ENCODE measurements around the gene P3H2. TPM values are rescaled to one million over a fixed set of nuclear protein-coding genes. Genes with fewer than 3 reads are reported as not detected.

Gene P3H2
- total and polyA plus RNA-seq, 2 experiments from 2014 or later, result 8.2 to 24.2 TPM

DNA sequence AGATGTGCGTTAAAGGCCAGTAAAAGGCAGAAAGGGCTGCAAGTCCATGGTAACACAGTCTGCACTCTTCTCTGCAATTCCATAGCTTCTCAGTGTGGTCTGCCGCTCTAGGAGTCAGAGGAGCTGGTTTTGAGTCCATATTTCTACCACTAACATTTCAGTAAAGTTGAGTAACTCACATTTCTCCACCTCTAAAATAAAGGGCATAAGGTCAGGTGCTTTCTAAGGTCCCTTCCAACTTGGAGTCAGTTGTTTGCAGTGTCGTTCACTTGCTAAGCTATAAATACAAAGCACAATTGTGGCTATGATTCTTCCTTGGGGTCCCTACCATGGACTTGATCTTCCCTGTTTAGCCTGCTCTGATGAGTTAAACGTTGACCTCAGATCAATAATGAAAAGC is 171.1 kb downstream of the P3H2 start:
- no peaks in the 10 kb centered on the region for H4K20me1 ChIP-seq (replicated peaks; ENCODE audit: insufficient read depth)
- no peak overlapping the region for H3K27ac Mint-ChIP-seq
- no peaks in the 10 kb centered on the region for H3K36me3 Mint-ChIP-seq (ENCODE audit: low read depth)
- H3K4me2 ChIP-seq, result no peak overlapping the region
- H3K27ac ChIP-seq (ENCODE audit: low read depth), result no peak overlapping the region
- no peak overlapping the region for H2AFZ ChIP-seq
- no peak overlapping the region for H3K4me3 Mint-ChIP-seq
- H3K27me3 Mint-ChIP-seq (ENCODE audit: insufficient read depth, low read depth, poor library complexity), result no peaks in the 10 kb centered on the region
- H3K9me3 Mint-ChIP-seq, result no peaks in the 10 kb centered on the region
- H3F3A ChIP-seq (replicated peaks; ENCODE audit: low read depth), result no peaks in the 10 kb centered on the region
- TF ChIP-seq NANOG (IDR thresholded peaks at IDR 0.05; ENCODE audit: borderline replicate concordance), result no peak
- no peak for TF ChIP-seq CREB1 (CRISPR knock-in tag; IDR thresholded peaks at IDR 0.05; ENCODE audit: low read depth)
- TF ChIP-seq EZH2 (IDR thresholded peaks at IDR 0.05; ENCODE audit: low read depth, unreplicated experiment), result no peak
- no peaks in the 10 kb centered on the region for H3K27me3 ChIP-seq (ENCODE audit: insufficient read depth)
- H3K4me1 ChIP-seq (ENCODE audit: insufficient read depth), result no peaks in the 10 kb centered on the region
- H3K4me1 Mint-ChIP-seq, result no peaks in the 10 kb centered on the region
- H3K79me2 ChIP-seq (replicated peaks; ENCODE audit: insufficient read depth), result no peaks in the 10 kb centered on the region
- DNase-seq (ENCODE audit: low spot score), result no peak
- H3K4me3 ChIP-seq, result no peak overlapping the region
- no peak for ATAC-seq
- H3K9me2 ChIP-seq (ENCODE audit: insufficient read depth), result no peaks in the 10 kb centered on the region
- no peaks in the 10 kb centered on the region for H3K36me3 ChIP-seq (ENCODE audit: insufficient read depth)

DNA sequence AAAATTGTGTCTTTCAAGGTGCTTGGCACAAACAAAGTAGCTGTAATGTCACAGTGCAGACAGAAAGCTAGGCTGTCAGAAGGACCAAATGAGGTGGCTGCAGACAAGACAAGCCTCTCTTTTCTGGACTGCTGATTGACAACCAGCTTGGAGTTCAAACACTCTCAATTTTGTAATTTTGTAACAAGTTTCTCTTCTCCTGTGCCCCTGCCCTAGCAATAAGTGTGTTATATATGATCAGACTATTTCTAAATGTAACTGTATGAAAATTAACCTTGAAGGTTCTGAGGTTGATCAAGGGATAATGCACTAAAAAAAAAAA is 172.0 kb downstream of the P3H2 start:
- Mint-ChIP-seq H3K9me3 (no peaks in the 10 kb centered on the region), H3K36me3 (ENCODE audit: low read depth) (no peaks in the 10 kb centered on the region), H3K27me3 (ENCODE audit: insufficient read depth, low read depth, poor library complexity) (no peaks in the 10 kb centered on the region), H3K4me1 (no peaks in the 10 kb centered on the region), H3K27ac (no peak overlapping the region), H3K4me3 (no peak overlapping the region)
- H3K79me2 ChIP-seq (replicated peaks; ENCODE audit: insufficient read depth), result no peaks in the 10 kb centered on the region
- H3K27me3 ChIP-seq (ENCODE audit: insufficient read depth), result no peaks in the 10 kb centered on the region
- TF ChIP-seq ZNF331 (CRISPR knock-in tag; IDR thresholded peaks at IDR 0.05; ENCODE audit: low read depth), result no peak
- H3K36me3 ChIP-seq (ENCODE audit: insufficient read depth), result no peaks in the 10 kb centered on the region
- no peak overlapping the region for H2AFZ ChIP-seq
- H3K9me2 ChIP-seq (ENCODE audit: insufficient read depth), result no peaks in the 10 kb centered on the region
- no peaks in the 10 kb centered on the region for H3K4me1 ChIP-seq (ENCODE audit: insufficient read depth)
- no peaks in the 10 kb centered on the region for H4K20me1 ChIP-seq (replicated peaks; ENCODE audit: insufficient read depth)
- H3F3A ChIP-seq (replicated peaks; ENCODE audit: low read depth), result no peaks in the 10 kb centered on the region
- DNase-seq (ENCODE audit: low spot score) (no peak), ATAC-seq (no peak)
- no peak overlapping the region for H3K4me3 ChIP-seq
- no peak overlapping the region for H3K4me2 ChIP-seq
- no peak overlapping the region for H3K27ac ChIP-seq (ENCODE audit: low read depth)

DNA sequence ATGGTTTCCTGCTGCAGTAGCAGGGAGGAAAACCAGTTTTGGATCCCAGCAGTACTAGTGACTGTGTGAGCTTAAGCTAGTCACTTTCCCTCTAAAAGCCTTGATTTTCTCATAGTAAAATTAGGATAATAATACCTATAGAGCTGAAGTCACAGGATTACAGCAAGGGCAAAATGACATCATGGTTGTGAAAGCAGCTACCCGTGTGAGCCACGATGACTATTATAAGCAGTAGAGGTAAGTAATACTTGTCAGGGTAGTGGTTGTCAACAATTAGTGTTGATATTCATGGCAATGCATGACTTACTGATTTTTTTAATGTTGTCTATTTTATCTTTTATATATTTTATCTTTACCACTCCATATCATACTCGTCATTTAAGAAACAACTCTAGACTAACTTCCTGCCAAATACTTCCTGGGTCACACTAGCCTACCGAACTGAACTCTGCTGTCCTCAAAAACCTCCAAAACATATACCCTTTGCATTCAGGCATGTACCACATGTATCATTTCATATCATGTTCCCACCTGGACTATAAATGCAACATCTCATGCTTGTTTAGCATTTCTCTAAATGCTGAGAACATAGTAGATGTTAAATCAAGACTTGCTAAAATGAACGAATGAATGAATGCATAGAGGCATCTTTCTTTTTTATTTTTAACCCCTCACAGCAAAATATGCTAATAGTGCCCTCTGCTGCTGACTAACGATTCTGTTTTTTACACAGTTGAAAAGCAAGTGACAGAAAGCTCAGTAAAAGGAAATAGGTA is 172.6 kb downstream of the P3H2 start:
- no peak overlapping the region for H3K4me3 ChIP-seq
- no peaks in the 10 kb centered on the region for H3K36me3 ChIP-seq (ENCODE audit: insufficient read depth)
- H2AFZ ChIP-seq, result no peak overlapping the region
- no peaks in the 10 kb centered on the region for H3K9me3 Mint-ChIP-seq
- peak; percentile 67 for DNase-seq (ENCODE audit: low spot score)
- no peak for TF ChIP-seq POLR2AphosphoS5 (IDR thresholded peaks at IDR 0.05; ENCODE audit: low read depth)
- TF ChIP-seq, protein P1, sequence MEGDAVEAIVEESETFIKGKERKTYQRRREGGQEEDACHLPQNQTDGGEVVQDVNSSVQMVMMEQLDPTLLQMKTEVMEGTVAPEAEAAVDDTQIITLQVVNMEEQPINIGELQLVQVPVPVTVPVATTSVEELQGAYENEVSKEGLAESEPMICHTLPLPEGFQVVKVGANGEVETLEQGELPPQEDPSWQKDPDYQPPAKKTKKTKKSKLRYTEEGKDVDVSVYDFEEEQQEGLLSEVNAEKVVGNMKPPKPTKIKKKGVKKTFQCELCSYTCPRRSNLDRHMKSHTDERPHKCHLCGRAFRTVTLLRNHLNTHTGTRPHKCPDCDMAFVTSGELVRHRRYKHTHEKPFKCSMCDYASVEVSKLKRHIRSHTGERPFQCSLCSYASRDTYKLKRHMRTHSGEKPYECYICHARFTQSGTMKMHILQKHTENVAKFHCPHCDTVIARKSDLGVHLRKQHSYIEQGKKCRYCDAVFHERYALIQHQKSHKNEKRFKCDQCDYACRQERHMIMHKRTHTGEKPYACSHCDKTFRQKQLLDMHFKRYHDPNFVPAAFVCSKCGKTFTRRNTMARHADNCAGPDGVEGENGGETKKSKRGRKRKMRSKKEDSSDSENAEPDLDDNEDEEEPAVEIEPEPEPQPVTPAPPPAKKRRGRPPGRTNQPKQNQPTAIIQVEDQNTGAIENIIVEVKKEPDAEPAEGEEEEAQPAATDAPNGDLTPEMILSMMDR (conservative IDR thresholded peaks at IDR 0.05; ENCODE audit: low read depth in 2 of 2), result peak; percentile 72 to 88
- no peaks in the 10 kb centered on the region for H3K27me3 ChIP-seq (ENCODE audit: insufficient read depth)
- H4K20me1 ChIP-seq (replicated peaks; ENCODE audit: insufficient read depth), result no peaks in the 10 kb centered on the region
- H3F3A ChIP-seq (replicated peaks; ENCODE audit: low read depth), result no peaks in the 10 kb centered on the region
- no peaks in the 10 kb centered on the region for H3K4me1 Mint-ChIP-seq
- H3K36me3 Mint-ChIP-seq (ENCODE audit: low read depth), result no peaks in the 10 kb centered on the region
- no peaks in the 10 kb centered on the region for H3K27me3 Mint-ChIP-seq (ENCODE audit: insufficient read depth, low read depth, poor library complexity)
- no peak overlapping the region for H3K27ac Mint-ChIP-seq
- H3K9me2 ChIP-seq (ENCODE audit: insufficient read depth), result no peaks in the 10 kb centered on the region
- H3K4me1 ChIP-seq (ENCODE audit: insufficient read depth), result no peaks in the 10 kb centered on the region
- H3K4me3 Mint-ChIP-seq, result no peak overlapping the region
- H3K27ac ChIP-seq (ENCODE audit: low read depth), result no peak overlapping the region
- ATAC-seq, result peak; percentile 39; the same call in 2 of the 3 replicates
- H3K79me2 ChIP-seq (replicated peaks; ENCODE audit: insufficient read depth), result no peaks in the 10 kb centered on the region
- H3K4me2 ChIP-seq, result no peak overlapping the region

Data from GM23338 (cell line).